Aorta (tissue), 5 donors: ENCODE measurements around the gene TYK2. TPM values are rescaled to one million over a fixed set of nuclear protein-coding genes. Genes with fewer than 3 reads are reported as not detected.
"Not testable (repeated sequence)": the region's sequence is repeated elsewhere in the genome, so short reads cannot be mapped to it uniquely, and the experiment has no call there.

Source experiments
- ATAC-seq: fragments of 200-7000 bp; cut with Tn5 transposase; one replicate; pipeline ENCODE4 v1.9.1; 2022; ENCODE audit warnings: moderate library complexity; ENCODE audit not compliant: low FRiP score
- DNase-seq, 2 donors: peaks; one replicate each; pipeline ENCODE4 v3.0.0-alpha.2; 2020
- H3K27ac ChIP-seq, 2 donors: one replicate each; pipeline ENCODE4 v1.5.1; 2013; ENCODE audit warnings: low read length in 2 of 2, mild to moderate bottlenecking in 2 of 2, moderate library complexity in 2 of 2, control low read depth in 1 of 2, inconsistent platforms in 1 of 2, low read depth in 1 of 2
- H3K27me3 ChIP-seq, 2 donors: one replicate each; pipeline ENCODE4 v1.6.1; 2013; ENCODE audit warnings: control low read depth in 1 of 2, low read length in 1 of 2, mild to moderate bottlenecking in 1 of 2, moderate library complexity in 1 of 2; ENCODE audit not compliant: insufficient read depth in 2 of 2, control insufficient read depth in 1 of 2
- H3K36me3 ChIP-seq, 2 donors: one replicate each; pipeline ENCODE4 v1.6.1; 2013; ENCODE audit warnings: control low read depth in 1 of 2, low read length in 1 of 2, mild to moderate bottlenecking in 1 of 2; ENCODE audit not compliant: insufficient read depth in 2 of 2, control insufficient read depth in 1 of 2
- H3K4me1 ChIP-seq, 2 donors: one replicate each; pipeline ENCODE4 v1.6.1; 2013; ENCODE audit warnings: low read length in 2 of 2, control low read depth in 1 of 2, mild to moderate bottlenecking in 1 of 2, moderate library complexity in 1 of 2; ENCODE audit not compliant: insufficient read depth in 2 of 2, control insufficient read depth in 1 of 2
- H3K4me3 ChIP-seq, 2 donors: one replicate each; pipeline ENCODE4 v1.5.1; 2013; ENCODE audit warnings: low read length in 2 of 2, control low read depth in 1 of 2, mild to moderate bottlenecking in 1 of 2
- H3K9me3 ChIP-seq: one replicate; pipeline ENCODE4 v1.6.1; 2013; ENCODE audit warnings: mild to moderate bottlenecking, low read length; ENCODE audit not compliant: control insufficient read depth
- whole genome bisulfite sequencing, 2 donors: extraction: QIAGEN DNeasy Blood & Tissue Kit; methylation state at CpG; one replicate each; pipeline ENCODE4 v1.1.7; 2013; 5-methylcytosine and 5-hydroxymethylcytosine counted together
- intact Hi-C, 2 donors: fragments of 100-400 bp; cut with DNase I; formaldehyde crosslinking; loops; one replicate each; pipeline versions ENCODE4 v1.14.2 to v1.15.0; 2022
- polyA plus RNA-seq, 2 donors: library from polyadenylated mRNA; stranded (reverse); fragments of 200-250 nt; gene quantifications; one replicate each; pipeline ENCODE4 v1.2.3, GENCODE V29; 2013
- total RNA-seq, 2 donors: library from RNA; stranded (reverse); fragmentation: NEBNext Ultra II Directional; extraction: Animal tissue kit (Norgen Biotek cat#: 25700); gene quantifications; one replicate each; pipeline ENCODE4 v1.2.1, GENCODE V29; 2021
- donor health status: healthy with polysubstance abuse.
- donor health status: Bipolar disorder and iron deficiency.
- donor health status: DM: no; HTN: no; CAD: no.
- donor health status: DM: no; HTN: no; CAD: no.
- donor health status: DM: yes; HTN: yes; CAD: no.

TYK2 gene
- total and polyA plus RNA-seq, 4 donors: 33.2 to 253 (median 106) TPM

DNA sequence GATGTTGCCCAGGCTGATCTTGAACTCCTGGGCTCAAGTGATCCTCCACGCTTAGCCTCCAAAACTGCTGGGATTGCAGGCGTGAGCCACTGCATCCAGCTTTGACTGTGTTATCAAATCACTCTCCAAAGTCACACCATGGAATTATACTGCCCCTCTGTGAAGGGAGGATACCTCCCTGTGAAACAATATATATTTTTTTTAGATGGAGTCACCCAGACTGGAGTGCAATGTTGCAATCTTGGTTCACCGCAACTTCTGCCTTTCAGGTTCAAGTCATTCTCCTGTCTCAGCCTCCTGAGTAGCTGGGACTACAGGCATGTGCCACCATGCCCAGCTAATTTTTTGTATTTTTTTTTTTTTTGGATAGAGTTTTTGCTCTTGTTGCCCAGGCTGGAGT lies 7.7 kb downstream of the TYK2 start:
- no peaks in the 10 kb centered on the region for H3K9me3 ChIP-seq
- intact Hi-C loops: no loop called here
- DNase-seq: no peak
- H3K4me1 ChIP-seq: no peaks in the 10 kb centered on the region
- no peaks in the 10 kb centered on the region for H3K27me3 ChIP-seq
- H3K27ac ChIP-seq: no peak overlapping the region
- no peak for ATAC-seq
- H3K4me3 ChIP-seq: no peak overlapping the region
- H3K36me3 ChIP-seq: no peaks in the 10 kb centered on the region
- 94% methylated on average over 3 of the region's 3 CpGs for WGBS, 2 donors

DNA sequence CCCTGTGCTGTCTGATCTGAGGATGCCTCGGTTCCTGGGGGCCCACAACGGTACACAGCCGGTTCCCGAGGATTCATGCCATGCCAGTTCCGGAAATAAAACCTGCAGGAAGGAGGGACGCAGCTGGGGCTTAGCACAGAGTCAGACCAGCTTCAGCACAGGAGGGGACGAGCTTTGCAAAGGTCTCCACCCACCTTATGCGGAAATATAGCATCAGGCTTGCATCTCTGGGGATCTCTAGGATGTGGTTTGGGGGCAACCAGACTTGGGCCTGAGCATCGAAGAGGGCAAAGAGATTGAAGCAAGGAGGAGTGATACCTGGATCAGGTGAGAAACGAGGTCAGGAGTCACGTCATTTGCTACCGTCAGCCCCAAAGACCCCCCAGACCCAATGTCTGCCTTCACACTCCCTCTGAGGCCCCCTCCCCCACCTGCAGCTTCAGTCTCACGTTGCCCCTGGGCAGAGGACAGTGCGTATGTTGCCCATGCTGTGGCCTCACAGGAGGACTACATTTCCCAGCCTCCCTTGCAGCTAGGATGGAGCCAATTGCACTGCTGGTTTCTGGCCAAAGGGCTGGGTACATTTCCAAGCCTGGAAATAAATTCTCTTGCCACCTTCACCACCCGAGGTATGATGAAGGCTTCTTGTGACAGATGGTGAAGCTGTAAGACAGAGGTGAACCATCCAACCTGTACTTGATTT lies 12.1 kb downstream of the TYK2 start:
- Histone ChIP-seq H3K9me3 (no peaks in the 10 kb centered on the region), H3K27me3 (no peaks in the 10 kb centered on the region), H3K36me3 (peaks cover 0 to 4% of the 10 kb centered on the region in 2 donors), H3K4me1 (no peaks in the 10 kb centered on the region), H3K4me3 (no peak overlapping the region), H3K27ac (no peak overlapping the region)
- DNase-seq (no peak), ATAC-seq (no peak)
- 92 to 93% methylated on average over 15 of the region's 15 CpGs for WGBS, 2 donors
- intact Hi-C loops: no loop called here

DNA sequence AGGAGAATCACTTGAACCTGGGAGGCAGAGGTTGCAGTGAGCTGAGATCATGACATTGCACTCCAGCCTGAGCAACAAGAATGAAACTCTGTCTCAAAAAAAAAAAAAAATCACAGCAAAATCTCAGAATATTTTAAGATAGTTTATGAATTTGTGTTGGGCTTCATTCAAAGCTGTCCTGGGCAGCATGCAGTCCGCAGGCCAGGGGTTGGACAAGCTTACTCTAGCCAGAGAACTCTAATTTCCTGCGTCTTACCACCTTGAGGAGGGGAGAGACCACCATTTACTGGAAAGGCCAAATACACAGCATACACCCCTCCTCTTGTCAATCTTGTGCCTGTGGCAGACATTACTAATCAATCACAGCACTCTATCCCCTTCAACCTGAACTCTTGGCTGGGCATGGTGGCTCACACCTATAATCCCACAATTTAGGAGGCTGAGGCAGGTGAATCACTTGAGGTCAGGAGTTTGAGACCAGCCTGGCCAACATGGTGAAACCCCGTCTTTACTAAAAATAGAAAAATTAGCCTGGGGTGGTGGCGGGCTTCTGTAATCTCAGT lies 13.3 kb downstream of the TYK2 start:
- H3K9me3 ChIP-seq, H3K27ac ChIP-seq, H3K4me3 ChIP-seq, intact Hi-C loops, DNase-seq, ATAC-seq, H3K4me1 ChIP-seq, H3K36me3 ChIP-seq, H3K27me3 ChIP-seq: not testable (repeated sequence)
- WGBS, 2 donors: 92 to 95% methylated on average over 4 of the region's 4 CpGs

DNA sequence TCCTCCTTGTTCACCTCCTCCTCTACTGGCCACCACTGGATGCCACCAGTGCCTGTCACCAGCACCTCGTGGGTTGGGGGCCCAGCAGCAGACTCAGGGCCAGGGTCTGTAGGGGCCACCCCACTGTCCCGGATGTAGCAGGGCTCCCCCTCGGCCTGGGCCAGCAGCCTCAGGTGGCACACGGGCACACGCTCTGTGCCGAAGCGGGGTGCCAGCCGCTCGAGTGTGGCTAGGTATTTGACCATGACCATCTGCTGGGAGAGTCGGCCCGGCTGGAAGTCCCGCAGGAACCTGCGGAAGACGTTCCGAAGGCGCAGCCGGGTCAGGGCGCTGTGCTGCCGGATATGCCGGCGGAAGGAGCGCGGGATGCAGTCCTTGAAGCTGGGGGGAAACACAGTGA lies 14.9 kb downstream of the TYK2 start:
- WGBS, 2 donors: 95 to 96% methylated on average over 23 of the region's 23 CpGs
- no peaks in the 10 kb centered on the region for H3K4me1 ChIP-seq
- intact Hi-C loops: no loop called here
- ATAC-seq (no peak), DNase-seq (no peak)
- H3K9me3 ChIP-seq: no peaks in the 10 kb centered on the region
- H3K27ac ChIP-seq: no peak overlapping the region
- no peak overlapping the region for H3K4me3 ChIP-seq
- peaks cover 2 to 4% of the 10 kb centered on the region in 2 donors for H3K36me3 ChIP-seq
- no peaks in the 10 kb centered on the region for H3K27me3 ChIP-seq

DNA sequence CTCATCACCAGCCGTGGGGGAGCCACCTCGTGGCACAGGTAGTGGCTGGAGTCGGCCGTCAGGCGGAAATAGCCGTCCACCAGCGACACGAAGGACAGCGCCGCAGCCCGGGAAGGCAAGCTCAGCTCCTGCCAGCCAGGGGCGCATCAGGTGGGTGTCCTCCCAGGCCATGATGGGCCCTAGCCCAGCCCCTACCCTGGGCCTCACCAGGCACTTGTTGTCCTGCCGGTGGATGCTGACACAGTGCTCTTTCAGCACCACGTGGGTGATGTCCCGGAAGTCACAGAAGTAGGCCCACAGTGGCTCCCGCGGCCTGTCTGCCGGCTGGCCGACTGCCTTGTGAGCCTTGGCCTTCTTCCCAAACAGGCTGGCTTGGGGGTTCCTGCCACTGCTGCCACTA lies 15.7 kb downstream of the TYK2 start:
- Histone ChIP-seq H3K27me3 (no peaks in the 10 kb centered on the region), H3K36me3 (peaks cover 2 to 4% of the 10 kb centered on the region in 2 donors), H3K4me1 (no peaks in the 10 kb centered on the region), H3K4me3 (no peak overlapping the region), H3K27ac (no peak overlapping the region), H3K9me3 (no peaks in the 10 kb centered on the region)
- intact Hi-C loops: no loop called here
- 60 to 67% methylated on average over 19 of the region's 19 CpGs for WGBS, 2 donors
- no peak for DNase-seq
- no peak for ATAC-seq

DNA sequence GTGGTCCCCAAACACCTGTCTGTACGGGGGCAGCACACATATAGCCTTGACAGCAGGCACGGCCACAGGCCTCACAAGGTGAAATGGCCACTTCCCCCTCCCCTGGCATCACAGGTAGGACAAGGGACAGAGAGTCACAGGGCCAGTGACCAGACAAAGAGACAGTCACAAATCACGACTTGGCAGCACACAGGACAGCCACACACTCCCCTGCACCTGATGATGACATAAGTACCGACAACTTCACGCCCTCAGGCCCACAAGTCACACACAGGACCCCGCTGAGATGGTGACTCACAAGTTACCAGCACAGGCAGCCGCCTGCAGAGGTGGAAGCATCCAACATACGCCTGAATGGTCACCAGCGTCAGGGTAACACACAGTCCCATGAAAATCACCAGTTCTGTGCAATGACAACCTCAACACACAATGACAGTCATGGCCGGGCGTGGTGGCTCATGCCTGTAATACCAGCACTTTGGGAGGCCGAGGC lies 16.5 kb downstream of the TYK2 start:
- 93% methylated on average over 12 of the region's 12 CpGs for WGBS, 2 donors
- Histone ChIP-seq H3K4me1 (no peaks in the 10 kb centered on the region), H3K4me3 (no peak overlapping the region), H3K36me3 (peaks cover 2 to 4% of the 10 kb centered on the region in 2 donors), H3K27me3 (no peaks in the 10 kb centered on the region), H3K27ac (no peak overlapping the region), H3K9me3 (no peaks in the 10 kb centered on the region)
- DNase-seq (no peak), ATAC-seq (no peak)
- intact Hi-C loops: no loop called here

DNA sequence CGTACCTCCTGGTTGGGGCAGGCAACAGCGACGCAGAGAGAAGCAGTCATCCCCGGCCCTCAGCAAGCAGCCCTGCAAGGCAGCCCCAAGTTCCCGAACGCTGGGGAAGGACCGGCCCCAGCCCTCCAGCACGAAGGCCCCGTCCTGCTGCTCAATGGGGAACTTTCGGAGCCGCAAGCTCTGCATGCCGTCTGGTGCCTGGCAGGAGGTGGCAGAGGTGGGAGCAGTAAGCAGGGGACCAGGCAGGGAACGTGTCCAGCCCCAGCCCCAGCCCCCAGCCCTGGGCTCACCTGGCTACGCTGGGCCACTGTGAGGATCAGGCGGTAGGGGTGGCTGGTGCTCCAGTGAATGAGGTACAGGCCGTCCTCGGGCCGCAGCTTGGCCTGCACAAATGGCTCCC lies 18.1 kb downstream of the TYK2 start:
- no peak overlapping the region for H3K27ac ChIP-seq
- WGBS, 2 donors: 93% methylated on average over 18 of the region's 18 CpGs
- H3K27me3 ChIP-seq: no peaks in the 10 kb centered on the region
- intact Hi-C loops: no loop called here
- ATAC-seq (no peak), DNase-seq (no peak)
- peaks cover 2 to 4% of the 10 kb centered on the region in 2 donors for H3K36me3 ChIP-seq
- H3K4me3 ChIP-seq: no peak overlapping the region
- no peaks in the 10 kb centered on the region for H3K9me3 ChIP-seq
- no peaks in the 10 kb centered on the region for H3K4me1 ChIP-seq

DNA sequence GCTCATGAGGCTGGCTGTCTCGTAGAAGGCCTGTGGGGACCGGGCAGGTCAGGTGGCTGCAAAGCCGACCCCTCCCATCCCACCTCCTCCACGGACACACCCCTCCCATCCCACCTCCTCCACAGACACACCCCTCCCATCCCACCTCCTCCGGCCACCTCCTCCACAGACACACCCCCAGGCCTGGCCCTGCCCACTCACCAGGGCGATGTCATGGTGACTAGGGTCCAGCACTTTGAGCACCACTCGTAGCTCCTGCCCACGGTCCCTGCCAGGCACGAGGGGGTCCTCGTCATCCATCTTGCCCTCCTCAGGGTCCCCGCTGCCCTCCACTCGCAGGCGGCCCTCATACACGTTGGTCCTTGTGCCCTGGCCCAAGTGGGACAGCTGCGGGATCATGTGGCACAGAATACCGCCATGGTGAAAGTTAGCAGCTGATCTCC lies 18.8 kb downstream of the TYK2 start:
- no peaks in the 10 kb centered on the region for H3K4me1 ChIP-seq
- no peak overlapping the region for H3K4me3 ChIP-seq
- H3K36me3 ChIP-seq: peaks cover 2 to 4% of the 10 kb centered on the region in 2 donors
- H3K27ac ChIP-seq: no peak overlapping the region
- ATAC-seq (no peak), DNase-seq (no peak)
- intact Hi-C loops: no loop called here
- no peaks in the 10 kb centered on the region for H3K9me3 ChIP-seq
- WGBS, 2 donors: 84 to 85% methylated on average over 15 to 16 of the region's 16 CpGs
- no peaks in the 10 kb centered on the region for H3K27me3 ChIP-seq

DNA sequence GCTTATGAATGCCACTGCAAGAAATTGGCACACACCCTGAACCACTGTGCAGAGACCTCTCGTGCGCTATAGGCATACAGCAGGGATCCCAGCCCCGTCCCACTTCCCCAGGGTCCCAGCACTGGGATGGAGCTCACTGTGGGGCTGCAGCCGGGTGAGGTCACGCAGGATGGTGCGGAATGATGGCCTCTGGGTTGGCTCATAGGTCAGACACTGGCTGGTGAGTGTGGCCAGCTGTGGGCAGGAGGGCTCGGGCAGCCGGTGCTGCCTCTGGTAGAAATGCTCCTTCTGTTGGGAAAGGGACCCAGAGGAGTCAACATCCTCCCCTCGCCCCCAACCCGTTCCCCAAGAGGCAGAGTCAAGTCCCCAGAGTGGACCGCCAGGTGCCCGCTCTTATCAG lies 23.9 kb downstream of the TYK2 start:
- Histone ChIP-seq H3K27me3 (no peaks in the 10 kb centered on the region), H3K4me1 (no peaks in the 10 kb centered on the region), H3K27ac (no peak overlapping the region), H3K4me3 (no peak overlapping the region), H3K9me3 (no peaks in the 10 kb centered on the region), H3K36me3 (no peaks in the 10 kb centered on the region)
- intact Hi-C loops: no loop called here
- 89 to 93% methylated on average over 12 of the region's 12 CpGs for WGBS, 2 donors
- DNase-seq (no peak), ATAC-seq (no peak)
